AG10803 (cell line): ENCODE results near the gene CC2D1A.
A peak's percentile ranks its signal among the peaks of the same experiment; 100 is the strongest.

Experiments
- DNase-seq: peaks from one replicate; pipeline ENCODE4 v3.0.0; 2010; ENCODE audit warnings: low read depth
- H3K4me3 ChIP-seq: 2 replicates; pipeline ENCODE4 v1.5.1; 2011; ENCODE audit warnings: mild to moderate bottlenecking, low read length, control low read depth
- CTCF ChIP-seq: conservative IDR thresholded peaks from 2 replicates; pipeline ENCODE4 v1.5.1; 2011; ENCODE audit warnings: mild to moderate bottlenecking, low read length, control low read depth, inconsistent platforms

Gene CC2D1A

DNA sequence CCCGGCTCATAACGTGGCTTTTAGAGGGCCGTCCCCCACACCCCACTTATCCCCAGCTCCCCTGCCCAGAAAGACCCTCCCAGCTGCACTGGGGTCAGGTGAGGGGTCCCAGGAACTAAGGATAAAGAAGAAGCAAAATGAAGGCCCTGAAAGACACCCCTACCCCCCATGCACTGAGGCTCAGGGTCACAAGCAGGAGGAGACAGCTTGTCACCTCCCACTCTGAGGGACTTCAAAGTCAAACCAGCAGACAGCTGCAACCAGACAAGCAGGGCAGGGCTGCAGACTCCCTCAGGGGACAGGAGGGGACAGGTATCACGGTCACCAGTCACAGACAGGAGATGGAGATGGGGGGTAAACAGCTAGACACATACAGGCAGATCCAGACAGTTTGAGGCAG, 35.1 kb upstream of the CC2D1A start:
- H3K4me3 ChIP-seq, result no peak overlapping the region
- TF ChIP-seq CTCF, result no peak
- DNase-seq, result no peak

DNA sequence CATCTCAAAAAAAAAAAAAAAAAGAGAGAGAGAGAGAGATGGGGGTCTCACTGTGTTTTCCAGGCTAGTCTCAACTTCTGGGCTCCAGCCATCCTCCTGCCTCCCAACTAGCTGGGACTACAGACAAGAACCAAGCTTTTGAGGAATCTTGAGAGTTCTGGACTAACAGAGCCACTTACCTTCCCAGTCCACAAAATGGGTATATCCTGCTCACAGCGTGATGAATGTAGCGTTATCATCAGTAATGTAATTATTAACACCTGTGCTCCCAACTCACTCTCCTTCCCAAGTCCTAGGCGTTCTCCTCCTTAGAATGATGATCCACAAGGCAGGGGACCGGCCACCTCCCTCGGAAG, 33.7 kb upstream of the CC2D1A start:
- DNase-seq, result no peak

GRCh38 chr19:13872695-13873389, 33.2 kb upstream of the CC2D1A start:
- peak; percentile 18; the same call in 1 of the 2 replicates for TF ChIP-seq CTCF
- no peak for DNase-seq
- H3K4me3 ChIP-seq, result peak overlapping the region; percentile 46

More for the DNA sequence above, 33.7 kb upstream of the CC2D1A start:
- TF ChIP-seq CTCF, result no peak
- no peak overlapping the region; the same call in 1 of the 2 replicates for H3K4me3 ChIP-seq

DNA sequence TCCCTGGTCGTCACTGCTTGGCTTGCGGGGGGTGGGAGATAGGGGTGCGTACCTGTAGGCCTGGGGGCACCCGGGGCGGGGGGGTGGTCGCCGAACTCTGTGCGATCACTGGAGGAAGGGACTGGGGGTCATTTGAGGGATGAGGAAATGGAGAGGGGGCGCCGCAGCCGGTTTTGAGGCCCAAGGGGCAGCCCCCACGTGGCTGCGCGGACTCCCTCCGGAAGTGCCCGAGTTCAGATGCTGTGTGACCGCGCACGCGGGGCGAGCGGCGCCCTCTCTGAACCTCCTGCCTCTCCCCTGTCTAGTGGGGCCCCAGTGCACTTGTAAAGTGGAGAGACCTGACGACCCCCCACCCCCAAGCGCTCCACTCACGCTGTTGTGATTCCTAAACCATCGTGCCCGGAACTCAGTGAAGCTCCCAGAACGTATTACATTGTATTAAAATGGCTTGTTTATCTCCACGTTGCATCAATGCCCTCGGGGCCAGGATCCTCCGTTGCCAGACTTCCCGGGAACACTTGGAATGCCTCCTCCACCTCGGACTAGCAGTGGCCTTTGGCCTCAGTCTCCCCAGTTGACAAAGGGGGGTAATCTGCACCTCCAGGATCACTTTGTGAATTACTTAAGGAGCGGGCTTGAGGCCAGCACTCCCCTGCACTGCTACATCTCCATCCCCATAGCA, 32.0 kb upstream of the CC2D1A start:
- no peak for DNase-seq
- TF ChIP-seq CTCF, result no peak

GRCh38 chr19:13875824-13876223, 30.2 kb upstream of the CC2D1A start:
- no peak for DNase-seq
- H3K4me3 ChIP-seq, result no peak overlapping the region
- TF ChIP-seq CTCF, result no peak

More for the DNA sequence above, 32.0 kb upstream of the CC2D1A start:
- no peak overlapping the region for H3K4me3 ChIP-seq

- DNase-seq, result no peak
Measured at GRCh38 chr19:13876834-13877233, 29.2 kb upstream of the CC2D1A start, which contains the start of gene NANOS3. Gene NANOS3, plus strand, starts transcription at chr19:13877134. Its CDS starts 115 bp downstream, at chr19:13877249.

More at GRCh38 chr19:13876834-13877233, 29.2 kb upstream of the CC2D1A start, which contains the start of gene NANOS3:
- no peak within 1 kb of the TSS for H3K4me3 ChIP-seq
- TF ChIP-seq CTCF, result no peak
